Activated T-cell treated with anti-CD3 and anti-CD28 coated beads, Interleukin-2, amount 50 U/mL, for 24 hours (primary cell): Measurements from ENCODE around the gene SLC5A1.
"Not testable (repeated sequence)": the region's sequence is repeated elsewhere in the genome, so short reads cannot be mapped to it uniquely, and the experiment has no call there.

Experiments used
- DNase-seq: peaks from one replicate; pipeline ENCODE4 v3.0.0-alpha.2; 2020
- H3K27ac Mint-ChIP-seq: 2 replicates; pipeline ENCODE4 v1.8.0; 2020; ENCODE audit warnings: mild to moderate bottlenecking, mixed read lengths
- H3K27me3 Mint-ChIP-seq: 2 replicates; pipeline ENCODE4 v1.8.0; 2020; ENCODE audit warnings: mixed read lengths
- H3K36me3 Mint-ChIP-seq: 2 replicates; pipeline ENCODE4 v1.8.0; 2020; ENCODE audit warnings: low read depth, mixed read lengths
- H3K4me1 Mint-ChIP-seq: 2 replicates; pipeline ENCODE4 v1.8.0; 2020; ENCODE audit warnings: low read depth, mixed read lengths
- H3K4me3 Mint-ChIP-seq: 2 replicates; pipeline ENCODE4 v1.8.0; 2020; ENCODE audit warnings: mild to moderate bottlenecking, moderate library complexity, mixed read lengths
- H3K9me3 Mint-ChIP-seq: 2 replicates; pipeline ENCODE4 v1.8.0; 2020; ENCODE audit warnings: mixed read lengths

SLC5A1 gene

DNA sequence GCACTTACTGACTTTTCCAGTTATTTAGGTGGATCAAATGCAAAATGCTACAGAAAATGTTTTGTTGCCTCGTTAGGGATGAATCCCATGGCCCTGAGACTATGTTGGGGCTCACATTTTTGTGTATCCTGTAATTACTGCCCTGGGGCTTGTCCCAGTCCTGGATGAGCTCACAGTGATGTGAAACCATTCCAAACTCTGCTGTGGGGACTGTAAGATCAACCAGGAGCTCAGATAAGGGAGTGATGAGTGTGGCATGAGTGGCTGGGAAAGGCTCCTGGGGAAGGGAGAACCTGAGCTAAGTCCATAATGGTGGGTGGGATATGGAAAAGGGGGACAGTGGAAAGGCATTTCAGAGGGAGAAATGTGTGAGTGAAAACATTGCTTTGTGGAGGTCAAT lies 54.0 kb downstream of the SLC5A1 start:
- H3K4me1 Mint-ChIP-seq: peaks cover 9% of the 10 kb centered on the region
- DNase-seq: no peak
- no peak overlapping the region for H3K4me3 Mint-ChIP-seq
- H3K27me3 Mint-ChIP-seq: peaks cover 17% of the 10 kb centered on the region
- H3K9me3 Mint-ChIP-seq: no peaks in the 10 kb centered on the region
- no peaks in the 10 kb centered on the region for H3K36me3 Mint-ChIP-seq
- no peak overlapping the region for H3K27ac Mint-ChIP-seq

DNA sequence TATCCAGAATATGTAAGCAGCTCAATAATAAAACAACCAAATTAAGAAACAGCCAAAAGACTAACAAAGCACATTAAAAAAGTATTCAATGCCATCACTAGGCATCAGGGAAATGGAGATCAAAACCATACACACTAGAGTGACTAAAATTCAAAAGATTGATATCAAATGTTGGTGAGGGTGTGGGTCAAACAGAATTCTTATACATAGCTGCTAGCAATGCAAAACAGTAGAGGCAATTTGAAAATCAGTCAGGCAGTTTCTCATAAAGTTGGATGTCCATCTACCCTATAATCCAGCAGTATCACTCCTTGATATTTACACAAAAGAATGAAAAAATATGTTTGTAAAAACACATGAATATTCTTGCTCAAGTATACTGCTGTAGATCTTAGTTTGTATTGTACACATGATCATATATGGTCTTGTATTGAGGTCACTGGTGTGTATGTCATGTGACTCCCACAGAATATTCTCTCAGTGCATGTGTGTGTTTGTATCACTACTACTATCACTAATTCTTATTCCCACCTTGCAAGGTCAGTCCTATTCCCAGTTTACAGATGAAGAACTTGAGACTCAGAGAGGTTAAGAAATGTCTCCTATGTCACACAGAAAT lies 54.9 kb downstream of the SLC5A1 start:
- no peaks in the 10 kb centered on the region for H3K9me3 Mint-ChIP-seq
- no peak overlapping the region for H3K27ac Mint-ChIP-seq
- peaks cover 9% of the 10 kb centered on the region for H3K4me1 Mint-ChIP-seq
- DNase-seq: no peak
- H3K4me3 Mint-ChIP-seq: no peak overlapping the region
- peaks cover 14% of the 10 kb centered on the region for H3K27me3 Mint-ChIP-seq
- no peaks in the 10 kb centered on the region for H3K36me3 Mint-ChIP-seq

- Mint-ChIP-seq H3K4me1 (no peaks in the 10 kb centered on the region), H3K4me3 (no peak overlapping the region), H3K9me3 (no peaks in the 10 kb centered on the region), H3K36me3 (no peaks in the 10 kb centered on the region), H3K27me3 (peaks cover 14% of the 10 kb centered on the region), H3K27ac (no peak overlapping the region)
- no peak for DNase-seq
Observed at GRCh38 chr22:32100711-32101110, 57.6 kb downstream of the SLC5A1 start.

- peaks cover 34% of the 10 kb centered on the region for H3K27me3 Mint-ChIP-seq
- H3K4me1 Mint-ChIP-seq: no peaks in the 10 kb centered on the region
- H3K27ac Mint-ChIP-seq: no peak overlapping the region
- no peaks in the 10 kb centered on the region for H3K9me3 Mint-ChIP-seq
- H3K4me3 Mint-ChIP-seq: no peak overlapping the region
- H3K36me3 Mint-ChIP-seq: no peaks in the 10 kb centered on the region
- DNase-seq: no peak
Observed at GRCh38 chr22:32103658-32104315, 60.7 kb downstream of the SLC5A1 start.

DNA sequence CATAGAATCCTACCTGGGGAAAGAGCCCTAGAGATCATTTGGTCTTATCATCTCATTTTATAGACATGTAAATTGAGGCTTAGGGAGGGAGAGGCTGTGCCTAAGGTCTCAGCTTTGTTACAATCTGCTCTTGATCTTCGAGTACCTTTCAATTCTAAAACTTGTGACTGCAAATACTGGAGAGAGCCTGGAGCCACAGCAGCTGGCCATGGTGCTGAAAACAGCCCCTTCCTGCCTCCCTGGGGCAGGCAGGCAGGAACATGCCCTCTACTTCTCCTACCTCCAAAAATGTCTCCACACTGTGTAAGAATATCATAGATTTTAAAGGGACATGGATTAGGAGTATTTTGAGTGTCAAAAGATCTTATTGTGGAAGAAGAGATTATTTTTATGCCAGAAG lies 63.9 kb downstream of the SLC5A1 start:
- Mint-ChIP-seq H3K9me3 (no peaks in the 10 kb centered on the region), H3K36me3 (no peaks in the 10 kb centered on the region), H3K4me1 (no peaks in the 10 kb centered on the region), H3K4me3 (no peak overlapping the region), H3K27me3 (peaks cover 50% of the 10 kb centered on the region), H3K27ac (no peak overlapping the region)
- no peak for DNase-seq

DNA sequence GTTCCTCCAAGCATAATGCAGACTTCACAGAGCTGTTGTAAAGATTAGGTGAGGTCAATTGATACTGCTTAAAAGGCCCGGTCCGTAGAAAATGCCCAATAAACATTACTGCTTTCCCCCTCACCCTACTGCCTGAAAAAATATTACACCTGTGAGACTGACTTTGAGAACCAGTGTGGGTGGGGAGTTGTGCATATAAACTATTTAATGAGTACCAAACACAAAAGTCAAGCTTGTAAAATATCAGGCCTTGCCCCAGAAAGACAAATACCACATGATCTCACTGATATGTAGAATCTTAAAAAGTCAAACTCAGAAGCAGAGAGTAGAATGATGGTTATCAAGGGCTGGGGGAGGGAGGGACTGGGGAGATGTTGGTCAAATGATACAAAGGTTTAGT lies 69.3 kb downstream of the SLC5A1 start:
- no peak for DNase-seq
- peaks cover 41% of the 10 kb centered on the region for H3K27me3 Mint-ChIP-seq
- H3K4me1 Mint-ChIP-seq: no peaks in the 10 kb centered on the region
- no peaks in the 10 kb centered on the region for H3K9me3 Mint-ChIP-seq
- H3K27ac Mint-ChIP-seq: no peak overlapping the region
- no peaks in the 10 kb centered on the region for H3K36me3 Mint-ChIP-seq
- no peak overlapping the region for H3K4me3 Mint-ChIP-seq

DNA sequence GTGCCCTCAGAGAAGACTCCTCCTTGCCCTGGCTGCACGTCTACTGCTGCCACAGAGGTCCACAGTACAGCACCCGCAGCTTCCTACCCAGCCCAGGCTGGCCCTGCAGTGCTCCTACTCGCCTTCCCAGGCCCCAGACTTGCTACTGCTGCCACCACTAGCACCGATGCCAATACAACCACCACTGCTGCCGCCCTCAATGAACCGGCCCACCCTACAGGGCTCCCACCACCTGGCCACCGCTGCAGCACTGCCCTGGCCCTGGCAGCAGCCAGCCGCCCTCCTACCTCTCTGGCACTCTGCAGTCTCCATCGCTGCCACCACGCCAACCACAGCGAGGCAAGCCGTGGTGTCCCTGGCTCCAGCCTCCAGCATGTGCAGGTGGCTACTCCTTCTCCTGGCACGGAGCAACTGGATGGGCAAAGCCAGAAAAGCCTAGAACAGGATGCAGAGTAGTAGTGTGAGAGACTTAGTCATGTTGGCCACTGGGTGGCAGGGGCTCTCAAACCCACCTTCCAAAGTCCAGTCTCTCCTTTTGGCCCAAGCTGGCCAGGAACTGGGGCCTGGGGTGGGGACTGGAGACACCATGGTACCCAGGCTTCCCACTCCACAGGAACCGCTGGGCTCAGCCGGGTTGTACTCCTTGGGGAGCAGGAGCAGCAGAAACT lies 76.6 kb downstream of the SLC5A1 start:
- no peak for DNase-seq
- Mint-ChIP-seq H3K27me3 (peaks cover 9% of the 10 kb centered on the region), H3K27ac (no peak overlapping the region), H3K4me3 (no peak overlapping the region), H3K4me1 (no peaks in the 10 kb centered on the region), H3K36me3 (no peaks in the 10 kb centered on the region), H3K9me3 (no peaks in the 10 kb centered on the region)

GRCh38 chr22:32120603-32121002 lies 77.5 kb downstream of the SLC5A1 start:
- DNase-seq: no peak
- peaks cover 8% of the 10 kb centered on the region for H3K4me1 Mint-ChIP-seq
- H3K9me3 Mint-ChIP-seq: no peaks in the 10 kb centered on the region
- peaks cover 4% of the 10 kb centered on the region for H3K27me3 Mint-ChIP-seq
- no peak overlapping the region for H3K4me3 Mint-ChIP-seq
- no peaks in the 10 kb centered on the region for H3K36me3 Mint-ChIP-seq
- no peak overlapping the region for H3K27ac Mint-ChIP-seq

DNA sequence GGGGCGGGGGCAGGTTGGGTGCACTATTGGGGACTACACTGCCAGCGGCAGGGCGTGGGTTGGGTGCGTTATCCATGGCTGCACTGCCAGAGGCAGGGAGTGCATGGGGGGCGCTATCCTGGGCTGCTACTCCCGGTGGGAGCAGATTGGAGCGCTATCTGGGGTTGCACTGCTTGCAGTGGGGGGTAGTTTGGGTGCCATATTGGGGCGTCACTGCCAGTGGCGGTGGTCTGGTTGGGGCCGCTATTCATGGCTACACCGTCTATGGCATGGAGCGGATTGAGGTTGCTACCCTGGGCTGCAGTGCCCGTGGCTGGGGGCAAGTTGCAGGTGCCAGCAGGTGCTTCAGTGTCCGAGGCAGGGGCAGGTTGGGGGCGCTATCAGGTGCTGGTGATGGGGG lies 79.8 kb downstream of the SLC5A1 start:
- H3K27me3 Mint-ChIP-seq: no peaks in the 10 kb centered on the region
- no peak overlapping the region for H3K27ac Mint-ChIP-seq
- H3K4me1 Mint-ChIP-seq: peaks cover 9% of the 10 kb centered on the region
- H3K9me3 Mint-ChIP-seq: no peaks in the 10 kb centered on the region
- DNase-seq: no peak
- H3K36me3 Mint-ChIP-seq: no peaks in the 10 kb centered on the region
- H3K4me3 Mint-ChIP-seq: no peak overlapping the region

- Mint-ChIP-seq H3K4me3 (no peak overlapping the region), H3K27me3 (no peaks in the 10 kb centered on the region), H3K36me3 (no peaks in the 10 kb centered on the region), H3K9me3 (no peaks in the 10 kb centered on the region), H3K27ac (no peak overlapping the region), H3K4me1 (peaks cover 9% of the 10 kb centered on the region)
- DNase-seq: no peak
Observed at GRCh38 chr22:32123657-32124056, 80.6 kb downstream of the SLC5A1 start.

GRCh38 chr22:32127904-32128303 lies 84.8 kb downstream of the SLC5A1 start:
- no peak overlapping the region for H3K4me3 Mint-ChIP-seq
- no peaks in the 10 kb centered on the region for H3K27me3 Mint-ChIP-seq
- H3K9me3 Mint-ChIP-seq: no peaks in the 10 kb centered on the region
- H3K27ac Mint-ChIP-seq: no peak overlapping the region
- H3K36me3 Mint-ChIP-seq: no peaks in the 10 kb centered on the region
- peaks cover 11% of the 10 kb centered on the region for H3K4me1 Mint-ChIP-seq
- DNase-seq: no peak

DNA sequence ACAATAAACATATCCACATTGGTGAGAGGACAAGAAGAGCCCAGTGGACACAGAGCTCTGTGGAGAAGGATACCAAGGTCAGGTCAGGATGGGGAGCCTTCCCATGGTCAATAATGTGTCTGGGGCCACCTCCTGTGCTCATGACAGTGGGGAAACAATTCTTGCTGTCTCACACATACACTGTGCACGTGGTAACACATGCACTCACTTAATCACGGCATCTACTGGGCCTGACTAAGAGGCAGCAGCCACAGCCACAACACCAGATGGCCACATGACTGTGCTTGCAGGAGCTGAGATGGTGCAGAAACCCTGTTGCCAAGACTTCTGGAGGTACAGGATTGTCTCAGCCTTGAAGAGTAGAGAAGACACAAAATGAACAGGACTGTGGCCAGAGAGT lies 87.4 kb downstream of the SLC5A1 start:
- Mint-ChIP-seq H3K27ac (no peak overlapping the region), H3K9me3 (no peaks in the 10 kb centered on the region), H3K36me3 (no peaks in the 10 kb centered on the region), H3K4me3 (no peak overlapping the region), H3K4me1 (peaks cover 4% of the 10 kb centered on the region), H3K27me3 (no peaks in the 10 kb centered on the region)
- no peak for DNase-seq

DNA sequence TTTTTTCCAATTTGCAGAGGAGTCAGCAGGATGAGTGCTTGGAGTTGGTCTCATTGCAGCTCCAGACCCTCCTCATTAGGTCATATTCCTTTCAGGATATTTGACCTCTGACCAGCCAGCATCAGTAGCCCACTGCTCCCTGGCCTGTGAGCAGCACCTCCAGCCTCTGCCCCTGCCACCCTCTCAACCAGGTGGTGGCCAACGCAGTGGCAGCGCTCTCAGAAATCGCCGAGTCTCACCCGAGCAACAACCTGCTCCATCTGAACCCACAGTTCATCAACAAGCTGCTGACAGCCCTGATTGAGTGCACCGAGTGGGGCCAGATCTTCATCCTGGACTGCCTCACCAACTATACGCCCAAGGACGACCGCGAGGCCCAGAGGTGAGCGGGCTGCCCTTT lies 89.1 kb downstream of the SLC5A1 start:
- Mint-ChIP-seq H3K9me3 (no peaks in the 10 kb centered on the region), H3K4me1 (peaks cover 12% of the 10 kb centered on the region), H3K27ac (no peak overlapping the region), H3K36me3 (no peaks in the 10 kb centered on the region), H3K4me3 (no peak overlapping the region), H3K27me3 (no peaks in the 10 kb centered on the region)
- no peak for DNase-seq

DNA sequence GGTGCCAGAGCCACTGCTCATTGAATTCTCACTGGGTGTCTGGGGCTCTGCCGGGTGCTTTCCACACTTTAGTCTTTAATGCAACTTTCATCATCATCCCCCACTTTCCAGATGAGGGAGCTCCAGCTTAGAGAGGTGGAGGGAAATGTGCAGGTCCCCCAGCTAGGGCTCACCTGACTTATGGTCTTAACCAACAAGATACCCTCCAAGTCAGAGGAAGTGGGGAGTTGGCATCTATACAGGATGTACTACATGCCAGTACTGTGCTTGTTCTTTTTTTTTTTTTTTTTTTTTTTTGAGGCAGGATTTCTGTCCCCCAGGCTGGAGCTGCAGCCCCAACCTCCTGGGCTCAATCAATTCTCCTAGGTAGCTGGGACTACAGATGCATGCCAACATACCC lies 89.7 kb downstream of the SLC5A1 start:
- no peaks in the 10 kb centered on the region for H3K36me3 Mint-ChIP-seq
- no peak for DNase-seq
- peaks cover 19% of the 10 kb centered on the region for H3K4me1 Mint-ChIP-seq
- H3K27ac Mint-ChIP-seq: no peak overlapping the region
- H3K27me3 Mint-ChIP-seq: no peaks in the 10 kb centered on the region
- H3K9me3 Mint-ChIP-seq: no peaks in the 10 kb centered on the region
- H3K4me3 Mint-ChIP-seq: no peak overlapping the region

GRCh38 chr22:32134796-32135195 lies 91.7 kb downstream of the SLC5A1 start:
- H3K9me3 Mint-ChIP-seq: not testable (repeated sequence)
- H3K4me1 Mint-ChIP-seq: peaks cover 28% of the 10 kb centered on the region

More at GRCh38 chr22:32134796-32135195, 91.7 kb downstream of the SLC5A1 start:
- not testable (repeated sequence) for H3K27me3 Mint-ChIP-seq, H3K27ac Mint-ChIP-seq, H3K4me3 Mint-ChIP-seq, DNase-seq, H3K36me3 Mint-ChIP-seq
